B cell (primary cell): ENCODE data around the gene PPP4R3A. TPM values are rescaled to one million over a fixed set of nuclear protein-coding genes. Genes with fewer than 3 reads are reported as not detected.

Experiments
- ATAC-seq: fragments of 200-7000 bp; cut with Tn5 transposase; one replicate; pipeline ENCODE4 v1.10.0; 2021; ENCODE audit warnings: low read depth, mild to moderate bottlenecking, moderate number of reproducible peaks, moderate library complexity
- CTCF ChIA-PET: fragments of 350-600 bp; sonication (Branson Sonifier 250); formaldehyde crosslinking; loops from one replicate; lab custom pipeline; 2021; ENCODE audit warnings: antibody characterized with exemption, inconsistent platforms; lab: Charles Lee
- POLR2A ChIA-PET: fragments of 350-600 bp; sonication (Branson Sonifier 250); formaldehyde crosslinking; loops from one replicate; lab custom pipeline; 2021; ENCODE audit warnings: antibody characterized with exemption; lab: Charles Lee
- DNase-seq: peaks from one replicate; pipeline ENCODE4 v3.0.0; 2013
- H2AFZ ChIP-seq: 2 replicates; pipeline ENCODE4 v1.6.1; 2012; ENCODE audit warnings: mild to moderate bottlenecking, low read depth, low read length; ENCODE audit not compliant: insufficient read depth, poor library complexity, severe bottlenecking
- H3K27ac ChIP-seq, 2 donors: 1 replicate in 1 of 2; 2 replicates in 1 of 2; pipeline ENCODE4 v1.5.1; 2012 to 2013; ENCODE audit warnings: low read length in 2 of 2, mild to moderate bottlenecking in 2 of 2, moderate library complexity in 1 of 2
- H3K27me3 ChIP-seq, 4 experiments: fragments of 200-600 bp in 1 of 4; sonication (generic) in 1 of 4; replicated peaks in 1 of 4; 1 replicate in 2 of 4; 2 replicates in 2 of 4; pipeline versions ENCODE4 v1.6.1 to v1.7.0; 2013 to 2016; ENCODE audit warnings: low read length in 3 of 4, mild to moderate bottlenecking in 2 of 4, mixed read lengths in 1 of 4, moderate library complexity in 1 of 4; ENCODE audit not compliant: insufficient read depth in 4 of 4, control insufficient read depth in 3 of 4; ENCODE audit errors: control extremely low read depth in 1 of 4
- H3K36me3 ChIP-seq, 2 experiments: replicated peaks in 1 of 2; 1 replicate in 1 of 2; 2 replicates in 1 of 2; pipeline versions ENCODE4 v1.6.1 to v1.7.1; 2013; ENCODE audit warnings: low read length in 1 of 2; ENCODE audit not compliant: insufficient read depth in 2 of 2, control insufficient read depth in 1 of 2; ENCODE audit errors: control extremely low read depth in 1 of 2, extremely low read depth in 1 of 2
- H3K4me1 ChIP-seq, 2 donors: fragments of 200-600 bp in 1 of 2; sonication (generic) in 1 of 2; 1 replicate in 1 of 2; 2 replicates in 1 of 2; pipeline versions ENCODE4 v1.5.1 to v1.6.1; 2013 to 2017; ENCODE audit warnings: low read length in 2 of 2; ENCODE audit not compliant: control insufficient read depth in 2 of 2, insufficient read depth in 2 of 2
- H3K4me2 ChIP-seq: replicated peaks from 2 replicates; pipeline ENCODE3; 2012; ENCODE audit warnings: mild to moderate bottlenecking, low read depth, low read length; ENCODE audit not compliant: poor library complexity, severe bottlenecking
- H3K4me3 ChIP-seq, 5 experiments: fragments of 200-600 bp in 1 of 5; sonication (generic) in 1 of 5; 1 replicate in 3 of 5; 2 replicates in 2 of 5; pipeline versions ENCODE4 v1.5.1 to v1.7.0; 2011 to 2016; ENCODE audit warnings: low read length in 4 of 5, mild to moderate bottlenecking in 4 of 5, low read depth in 2 of 5, control low read depth in 1 of 5, moderate library complexity in 1 of 5; ENCODE audit not compliant: insufficient read depth in 1 of 5; ENCODE audit errors: control extremely low read depth in 1 of 5, extremely low read depth in 1 of 5
- H3K79me2 ChIP-seq: fragments of 200-600 bp; sonication (generic); one replicate; pipeline ENCODE4 v1.6.0; 2016; ENCODE audit warnings: low read length; ENCODE audit not compliant: control insufficient read depth, insufficient read depth
- H3K9ac ChIP-seq: fragments of 200-600 bp; sonication (generic); 2 replicates; pipeline ENCODE4 v1.6.1; 2017; ENCODE audit warnings: mild to moderate bottlenecking, low read length, moderate library complexity
- H3K9me3 ChIP-seq, 3 donors: one replicate each; pipeline versions ENCODE4 v1.6.1 to v1.7.1; 2013; ENCODE audit warnings: low read length in 2 of 3; ENCODE audit not compliant: control insufficient read depth in 2 of 3, insufficient read depth in 1 of 3; ENCODE audit errors: control extremely low read depth in 1 of 3
- H4K20me1 ChIP-seq: 2 replicates; pipeline ENCODE4 v1.6.0; 2012; ENCODE audit warnings: mild to moderate bottlenecking, low read length; ENCODE audit not compliant: insufficient read depth, control insufficient read depth, poor library complexity, severe bottlenecking
- H3K27ac Mint-ChIP-seq: one replicate; pipeline ENCODE4 v1.8.0; 2021; ENCODE audit warnings: mixed read lengths
- H3K27me3 Mint-ChIP-seq: one replicate; pipeline ENCODE4 v1.8.0; 2021; ENCODE audit warnings: mixed read lengths
- H3K4me1 Mint-ChIP-seq: one replicate; pipeline ENCODE4 v1.8.0; 2021; ENCODE audit warnings: mixed read lengths
- H3K4me3 Mint-ChIP-seq: one replicate; pipeline ENCODE4 v1.8.0; 2021; ENCODE audit warnings: mixed read lengths
- H3K9me3 Mint-ChIP-seq: one replicate; pipeline ENCODE4 v1.8.0; 2022; ENCODE audit warnings: mixed read lengths; ENCODE audit not compliant: insufficient read depth
- EZH2 ChIP-seq: IDR thresholded peaks from 2 replicates; pipeline ENCODE4 v1.6.1; 2012; ENCODE audit warnings: borderline replicate concordance, low read depth, mild to moderate bottlenecking, moderate library complexity, low read length; ENCODE audit not compliant: insufficient read depth, poor library complexity, severe bottlenecking
- WGBS: methylation state at CpG from one replicate; pipeline ENCODE4 v1.1.5; 2013; ENCODE audit warnings: missing lambda C conversion rate; ENCODE audit not compliant: insufficient coverage; 5-methylcytosine and 5-hydroxymethylcytosine counted together
- intact Hi-C: fragments of 100-400 bp; cut with micrococcal nuclease; formaldehyde crosslinking; loops from one replicate; pipeline ENCODE4 v1.10.0; 2022
- polyA plus RNA-seq: library from polyadenylated mRNA; depleted of rRNA; stranded (reverse); fragments of >200 nt; gene quantifications from 2 replicates; pipeline ENCODE4 v1.2.3, GENCODE V29; 2012
- total RNA-seq, 2 donors: library from RNA; stranded (reverse); fragments of 120-200 nt in 1 of 2; gene quantifications; 1 replicate in 1 of 2; 2 replicates in 1 of 2; pipeline versions ENCODE4 v1.2.3 to v1.2.4, GENCODE V29; 2013 to 2022
- TF ChIP-seq, protein P1 (sequence below): fragments of 200-600 bp; IDR thresholded peaks from one replicate; pipeline ENCODE4 v1.8.0; 2022; ENCODE audit warnings: antibody characterized with exemption, mild to moderate bottlenecking

Gene PPP4R3A
- total and polyA plus RNA-seq, 2 donors (not counting 1 experiment from before 2014, with no cell fraction given): 80.6 to 189 TPM

DNA sequence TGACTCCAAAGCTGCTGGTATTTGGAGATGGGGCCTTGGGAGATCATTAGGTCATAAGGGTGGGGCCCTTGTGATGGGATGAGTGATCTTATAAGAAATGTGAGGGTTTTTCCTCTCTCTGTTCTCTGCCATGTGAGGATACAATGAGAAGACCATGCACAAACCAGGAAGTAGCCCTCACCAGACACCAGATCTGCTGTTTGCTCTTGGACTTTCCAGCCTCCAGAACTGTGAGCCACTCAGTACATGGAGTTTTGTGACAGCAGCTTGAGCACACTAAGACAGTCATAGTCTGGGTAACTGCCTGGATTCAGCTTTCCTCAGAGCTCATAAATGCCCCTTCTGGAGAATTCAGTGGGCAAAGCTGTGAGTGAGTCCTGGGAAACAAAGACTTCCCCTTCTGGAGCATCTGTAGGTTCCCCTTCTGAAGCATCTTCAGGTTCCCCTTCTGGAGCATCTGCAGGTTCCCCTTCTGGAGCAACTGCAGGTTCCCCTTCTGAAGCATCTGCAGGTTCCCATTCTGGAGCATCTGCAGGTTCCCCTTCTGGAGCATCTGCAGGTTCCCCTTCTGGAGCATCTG is 11.0 kb upstream of the PPP4R3A start:
- peak; percentile 6 for DNase-seq
- no peaks in the 10 kb centered on the region for H3K4me1 Mint-ChIP-seq

DNA sequence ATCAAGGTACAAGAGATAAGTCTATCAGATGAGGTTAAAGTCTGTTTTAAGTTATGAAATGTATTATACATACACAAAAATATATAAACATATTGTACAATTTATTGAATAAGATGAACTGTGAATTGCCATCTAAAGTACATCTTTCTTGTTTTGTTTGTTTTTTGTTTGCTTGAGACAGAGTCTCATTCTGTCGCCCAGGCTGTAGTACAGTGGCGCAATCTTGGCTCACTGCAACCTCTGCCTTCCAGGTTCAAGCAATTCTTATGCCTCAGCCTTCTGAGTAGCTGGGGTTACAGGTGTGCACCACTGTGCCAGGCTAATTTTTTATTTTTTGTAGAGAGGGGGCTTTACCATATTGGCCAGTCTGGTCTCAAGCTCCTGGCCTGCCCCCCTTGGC is 10.0 kb upstream of the PPP4R3A start:
- H3K27me3 Mint-ChIP-seq: peaks cover 25% of the 10 kb centered on the region
- no peak overlapping the region for H3K4me3 Mint-ChIP-seq
- Histone ChIP-seq H3K4me2 (no peak overlapping the region), H3K4me3 (no peak overlapping the region), H3K79me2 (no peaks in the 10 kb centered on the region), H3K9me3 (peaks cover 0 to 3% (median 0%) of the 10 kb centered on the region in 3 donors), H3K36me3 (no peaks in the 10 kb centered on the region), H2AFZ (no peak overlapping the region), H3K27ac (no peak overlapping the region), H3K4me1 (no peaks in the 10 kb centered on the region), H3K27me3 (peaks cover 0 to 6% (median 2%) of the 10 kb centered on the region in 4 experiments), H3K9ac (no peak overlapping the region), H4K20me1 (no peaks in the 10 kb centered on the region)
- WGBS: 94% methylated on average over 2 of the region's 2 CpGs
- ATAC-seq: no peak
- DNase-seq: no peak
- intact Hi-C loops: no loop called here
- H3K4me1 Mint-ChIP-seq: no peaks in the 10 kb centered on the region
- ChIA-PET CTCF (no interaction called here), POLR2A (no interaction called here)
- H3K27ac Mint-ChIP-seq: no peak overlapping the region
- TF ChIP-seq, protein P1, sequence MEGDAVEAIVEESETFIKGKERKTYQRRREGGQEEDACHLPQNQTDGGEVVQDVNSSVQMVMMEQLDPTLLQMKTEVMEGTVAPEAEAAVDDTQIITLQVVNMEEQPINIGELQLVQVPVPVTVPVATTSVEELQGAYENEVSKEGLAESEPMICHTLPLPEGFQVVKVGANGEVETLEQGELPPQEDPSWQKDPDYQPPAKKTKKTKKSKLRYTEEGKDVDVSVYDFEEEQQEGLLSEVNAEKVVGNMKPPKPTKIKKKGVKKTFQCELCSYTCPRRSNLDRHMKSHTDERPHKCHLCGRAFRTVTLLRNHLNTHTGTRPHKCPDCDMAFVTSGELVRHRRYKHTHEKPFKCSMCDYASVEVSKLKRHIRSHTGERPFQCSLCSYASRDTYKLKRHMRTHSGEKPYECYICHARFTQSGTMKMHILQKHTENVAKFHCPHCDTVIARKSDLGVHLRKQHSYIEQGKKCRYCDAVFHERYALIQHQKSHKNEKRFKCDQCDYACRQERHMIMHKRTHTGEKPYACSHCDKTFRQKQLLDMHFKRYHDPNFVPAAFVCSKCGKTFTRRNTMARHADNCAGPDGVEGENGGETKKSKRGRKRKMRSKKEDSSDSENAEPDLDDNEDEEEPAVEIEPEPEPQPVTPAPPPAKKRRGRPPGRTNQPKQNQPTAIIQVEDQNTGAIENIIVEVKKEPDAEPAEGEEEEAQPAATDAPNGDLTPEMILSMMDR: no peak
- no peaks in the 10 kb centered on the region for H3K9me3 Mint-ChIP-seq

More for the DNA sequence above, 11.0 kb upstream of the PPP4R3A start:
- Histone ChIP-seq H3K36me3 (no peaks in the 10 kb centered on the region), H4K20me1 (no peaks in the 10 kb centered on the region), H3K79me2 (no peaks in the 10 kb centered on the region), H2AFZ (no peak overlapping the region), H3K4me3 (no peak overlapping the region), H3K27ac (no peak overlapping the region), H3K27me3 (peaks cover 0 to 6% (median 2%) of the 10 kb centered on the region in 4 experiments), H3K4me1 (no peaks in the 10 kb centered on the region), H3K9me3 (peaks cover 0 to 3% (median 0%) of the 10 kb centered on the region in 3 donors), H3K9ac (no peak overlapping the region), H3K4me2 (no peak overlapping the region)
- ChIA-PET CTCF (no interaction called here), POLR2A (no interaction called here)
- H3K9me3 Mint-ChIP-seq: no peaks in the 10 kb centered on the region
- ATAC-seq: no peak
- no peak overlapping the region for H3K27ac Mint-ChIP-seq
- intact Hi-C loops: no loop called here
- no peak for TF ChIP-seq EZH2
- TF ChIP-seq, protein P1: no peak
- peaks cover 18% of the 10 kb centered on the region for H3K27me3 Mint-ChIP-seq
- H3K4me3 Mint-ChIP-seq: no peak overlapping the region
